ENCODE results near the gene PKD2.

Gene PKD2

GRCh38 chr4:88093874-88094273 is 86.4 kb downstream of the PKD2 start:
- TF ChIP-seq RARB (CRISPR knock-in tag; IDR thresholded peaks at IDR 0.05) = no peak
- TF ChIP-seq CSDC2 (CRISPR knock-in tag; IDR thresholded peaks at IDR 0.05) = no peak
- TF ChIP-seq, protein P1, sequence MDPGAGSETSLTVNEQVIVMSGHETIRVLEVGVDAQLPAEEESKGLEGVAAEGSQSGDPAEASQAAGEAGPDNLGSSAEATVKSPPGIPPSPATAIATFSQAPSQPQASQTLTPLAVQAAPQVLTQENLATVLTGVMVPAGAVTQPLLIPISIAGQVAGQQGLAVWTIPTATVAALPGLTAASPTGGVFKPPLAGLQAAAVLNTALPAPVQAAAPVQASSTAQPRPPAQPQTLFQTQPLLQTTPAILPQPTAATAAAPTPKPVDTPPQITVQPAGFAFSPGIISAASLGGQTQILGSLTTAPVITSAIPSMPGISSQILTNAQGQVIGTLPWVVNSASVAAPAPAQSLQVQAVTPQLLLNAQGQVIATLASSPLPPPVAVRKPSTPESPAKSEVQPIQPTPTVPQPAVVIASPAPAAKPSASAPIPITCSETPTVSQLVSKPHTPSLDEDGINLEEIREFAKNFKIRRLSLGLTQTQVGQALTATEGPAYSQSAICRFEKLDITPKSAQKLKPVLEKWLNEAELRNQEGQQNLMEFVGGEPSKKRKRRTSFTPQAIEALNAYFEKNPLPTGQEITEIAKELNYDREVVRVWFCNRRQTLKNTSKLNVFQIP (CRISPR knock-in tag; IDR thresholded peaks at IDR 0.05; ENCODE audit: borderline replicate concordance, low read depth) = no peak
- TF ChIP-seq ZNF8 (CRISPR knock-in tag; IDR thresholded peaks at IDR 0.05) = no peak
- no peak for TF ChIP-seq PATZ1 (CRISPR knock-in tag; IDR thresholded peaks at IDR 0.05; ENCODE audit: borderline replicate concordance)
- no peak for TF ChIP-seq ZC3H10 (CRISPR knock-in tag; IDR thresholded peaks at IDR 0.05)
- ATAC-seq = no peak

DNA sequence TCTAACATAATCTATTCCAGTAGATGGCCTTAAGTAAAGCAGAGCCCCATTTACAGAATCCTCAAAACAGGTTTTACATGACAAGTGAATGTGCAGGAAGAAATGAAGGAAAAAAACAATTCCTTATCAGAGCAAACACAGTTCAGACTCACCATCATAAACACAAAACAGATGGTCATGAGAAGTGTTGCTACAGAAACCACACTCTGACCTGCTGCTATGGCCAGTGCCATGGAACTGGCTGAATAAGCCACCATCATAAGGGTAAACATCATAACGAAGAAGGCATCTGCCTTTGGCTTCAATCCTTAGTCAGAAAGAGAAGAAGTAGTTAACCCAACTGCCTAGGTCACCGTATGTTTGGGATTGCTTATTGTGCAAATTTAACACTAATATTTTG is 89.9 kb downstream of the PKD2 start:
- no peak for TF ChIP-seq CREB5 (CRISPR knock-in tag; IDR thresholded peaks at IDR 0.05; ENCODE audit: low read depth)
- ATAC-seq = no peak

DNA sequence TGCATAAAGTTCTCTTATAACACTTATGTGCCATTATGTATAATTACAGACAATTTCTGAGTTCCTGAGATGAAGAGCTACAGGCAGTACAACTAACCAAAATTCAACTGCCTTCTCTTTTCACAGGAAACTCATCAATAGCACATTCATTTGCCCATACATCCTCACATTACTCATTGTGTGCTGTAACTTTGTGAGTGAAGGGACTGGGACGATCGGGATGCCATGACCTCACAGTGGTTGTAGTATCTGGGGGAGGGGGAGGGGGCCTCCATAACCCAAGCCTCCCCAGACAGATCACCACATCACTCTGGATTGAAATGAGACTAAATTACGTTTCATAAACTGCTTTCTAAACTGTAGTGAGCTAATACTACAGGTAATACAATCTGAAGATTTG is 90.3 kb downstream of the PKD2 start:
- ATAC-seq = no peak
- TF ChIP-seq, protein P2, sequence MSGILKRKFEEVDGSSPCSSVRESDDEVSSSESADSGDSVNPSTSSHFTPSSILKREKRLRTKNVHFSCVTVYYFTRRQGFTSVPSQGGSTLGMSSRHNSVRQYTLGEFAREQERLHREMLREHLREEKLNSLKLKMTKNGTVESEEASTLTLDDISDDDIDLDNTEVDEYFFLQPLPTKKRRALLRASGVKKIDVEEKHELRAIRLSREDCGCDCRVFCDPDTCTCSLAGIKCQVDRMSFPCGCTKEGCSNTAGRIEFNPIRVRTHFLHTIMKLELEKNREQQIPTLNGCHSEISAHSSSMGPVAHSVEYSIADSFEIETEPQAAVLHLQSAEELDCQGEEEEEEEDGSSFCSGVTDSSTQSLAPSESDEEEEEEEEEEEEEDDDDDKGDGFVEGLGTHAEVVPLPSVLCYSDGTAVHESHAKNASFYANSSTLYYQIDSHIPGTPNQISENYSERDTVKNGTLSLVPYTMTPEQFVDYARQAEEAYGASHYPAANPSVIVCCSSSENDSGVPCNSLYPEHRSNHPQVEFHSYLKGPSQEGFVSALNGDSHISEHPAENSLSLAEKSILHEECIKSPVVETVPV (CRISPR knock-in tag; IDR thresholded peaks at IDR 0.05) = no peak
- TF ChIP-seq, protein P1 (CRISPR knock-in tag; IDR thresholded peaks at IDR 0.05; ENCODE audit: borderline replicate concordance, low read depth) = no peak
- TF ChIP-seq PPARA (CRISPR knock-in tag; IDR thresholded peaks at IDR 0.05; ENCODE audit: borderline replicate concordance) (no peak), GLIS3 (CRISPR knock-in tag; IDR thresholded peaks at IDR 0.05) (no peak), ZNF70 (CRISPR knock-in tag; IDR thresholded peaks at IDR 0.05) (no peak), ISL1 (CRISPR knock-in tag; IDR thresholded peaks at IDR 0.05) (no peak), CSDC2 (CRISPR knock-in tag; IDR thresholded peaks at IDR 0.05) (no peak), RARB (CRISPR knock-in tag; IDR thresholded peaks at IDR 0.05) (no peak), OSR1 (CRISPR knock-in tag; IDR thresholded peaks at IDR 0.05) (no peak), BACH2 (CRISPR knock-in tag; IDR thresholded peaks at IDR 0.05; ENCODE audit: borderline replicate concordance) (no peak), PATZ1 (CRISPR knock-in tag; IDR thresholded peaks at IDR 0.05; ENCODE audit: borderline replicate concordance) (no peak), ZNF8 (CRISPR knock-in tag; IDR thresholded peaks at IDR 0.05) (no peak)

GRCh38 chr4:88098993-88099752 is 91.7 kb downstream of the PKD2 start:
- TF ChIP-seq PATZ1 (CRISPR knock-in tag; IDR thresholded peaks at IDR 0.05; ENCODE audit: borderline replicate concordance) (no peak), ZFP3 (CRISPR knock-in tag; IDR thresholded peaks at IDR 0.05) (no peak), TOX (CRISPR knock-in tag; IDR thresholded peaks at IDR 0.05; ENCODE audit: borderline replicate concordance) (no peak), TCF4 (CRISPR knock-in tag; IDR thresholded peaks at IDR 0.05; ENCODE audit: borderline replicate concordance) (no peak), GLIS3 (CRISPR knock-in tag; IDR thresholded peaks at IDR 0.05) (no peak)
- TF ChIP-seq, protein P1 (CRISPR knock-in tag; IDR thresholded peaks at IDR 0.05; ENCODE audit: borderline replicate concordance, low read depth) = no peak
- ATAC-seq = no peak
